Measurements from ENCODE around the gene C10orf90. TPM values are rescaled to one million over a fixed set of nuclear protein-coding genes. Genes with fewer than 3 reads are reported as not detected.

The C10orf90 gene
- total RNA-seq, 4 donors from 2014 or later, result not detected

- no peaks in the 10 kb centered on the region for H3K4me1 ChIP-seq
- H3K27ac ChIP-seq, result no peak overlapping the region
- H3K4me3 ChIP-seq, result no peak overlapping the region
- no peaks in the 10 kb centered on the region for H3K27me3 ChIP-seq
- H3K9me3 ChIP-seq, result no peaks in the 10 kb centered on the region
- whole genome bisulfite sequencing, 2 donors, result 72 to 79% methylated on average over 3 of the region's 3 CpGs
- TF ChIP-seq POLR2A (IDR thresholded peaks at IDR 0.05), result no peak
- no peak for TF ChIP-seq CTCF (IDR thresholded peaks at IDR 0.05)
- TF ChIP-seq EP300 (IDR thresholded peaks at IDR 0.05), result no peak
- DNase-seq (ENCODE audit: low spot score in 2 of 2), result no peak
- no peaks in the 10 kb centered on the region for H3K36me3 ChIP-seq
Measured at GRCh38 chr10:126651467-126651866, 19.0 kb downstream of the C10orf90 start.

- Histone ChIP-seq H3K4me1 (no peaks in the 10 kb centered on the region), H3K27ac (no peak overlapping the region), H3K4me3 (no peak overlapping the region), H3K9me3 (no peaks in the 10 kb centered on the region), H3K36me3 (no peaks in the 10 kb centered on the region), H3K27me3 (no peaks in the 10 kb centered on the region)
- no peak for DNase-seq (ENCODE audit: low spot score in 2 of 2)
- TF ChIP-seq CTCF (IDR thresholded peaks at IDR 0.05), result no peak
- TF ChIP-seq POLR2A (IDR thresholded peaks at IDR 0.05), result no peak
- no peak for TF ChIP-seq EP300 (IDR thresholded peaks at IDR 0.05)
- WGBS, 2 donors, result 90 to 93% methylated on average over 7 of the region's 7 CpGs
Measured at GRCh38 chr10:126650161-126650560, 20.3 kb downstream of the C10orf90 start.

DNA sequence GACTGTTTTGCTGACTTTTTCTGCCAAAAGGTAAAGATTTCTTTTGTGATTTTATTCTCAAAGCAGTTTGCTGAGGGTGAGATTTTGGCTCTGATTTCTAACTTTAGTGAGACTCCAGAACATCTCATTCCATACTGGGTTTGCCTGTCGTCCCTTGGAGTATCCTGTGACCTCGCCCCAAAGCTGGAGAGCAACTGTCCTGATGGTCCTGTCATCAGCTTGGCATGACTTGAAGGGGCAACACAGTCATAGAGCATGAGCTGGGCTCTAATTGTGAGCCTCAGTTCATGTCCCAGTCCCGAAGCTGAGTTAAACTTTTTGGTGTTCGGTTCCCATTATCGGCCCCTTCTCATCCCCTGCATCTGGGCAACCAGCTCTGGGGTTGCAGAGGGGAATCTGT is 23.4 kb downstream of the C10orf90 start:
- Histone ChIP-seq H3K27ac (no peak overlapping the region), H3K36me3 (no peaks in the 10 kb centered on the region)

DNA sequence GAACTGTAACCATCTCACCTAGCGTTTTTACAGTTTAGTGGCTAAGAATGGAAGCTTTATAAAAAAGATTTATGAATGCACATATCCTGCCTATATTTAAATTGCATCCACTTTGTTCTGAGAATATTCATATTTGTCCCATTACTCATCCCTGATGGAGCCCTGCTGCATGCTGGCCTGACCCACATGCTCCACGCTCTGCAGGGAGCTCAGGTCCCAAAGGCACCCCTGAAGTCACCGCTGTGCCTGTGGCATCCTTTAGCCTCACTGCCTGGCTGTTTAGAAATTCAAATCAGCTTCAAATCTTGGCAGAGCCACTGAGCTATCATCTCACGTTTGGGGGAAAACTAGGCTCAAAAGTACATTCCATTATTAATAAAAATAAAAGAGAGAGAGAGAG is 24.4 kb downstream of the C10orf90 start:
- TF ChIP-seq EP300 (IDR thresholded peaks at IDR 0.05), result no peak
- Histone ChIP-seq H3K4me1 (no peaks in the 10 kb centered on the region), H3K9me3 (no peaks in the 10 kb centered on the region), H3K4me3 (no peak overlapping the region), H3K27me3 (no peaks in the 10 kb centered on the region), H3K27ac (no peak overlapping the region), H3K36me3 (no peaks in the 10 kb centered on the region)
- DNase-seq (ENCODE audit: low spot score in 2 of 2), result no peak
- WGBS, 2 donors, result 39 to 45% methylated on average over 4 of the region's 4 CpGs

More for the DNA sequence above, 23.4 kb downstream of the C10orf90 start:
- H3K9me3 ChIP-seq, result no peaks in the 10 kb centered on the region
- no peak overlapping the region for H3K4me3 ChIP-seq
- H3K27me3 ChIP-seq, result no peaks in the 10 kb centered on the region
- no peak for DNase-seq (ENCODE audit: low spot score in 2 of 2)
- WGBS, 2 donors, result 88 to 93% methylated on average over 5 of the region's 5 CpGs
- H3K4me1 ChIP-seq, result no peaks in the 10 kb centered on the region
- no peak for TF ChIP-seq POLR2A (IDR thresholded peaks at IDR 0.05)
- TF ChIP-seq CTCF (IDR thresholded peaks at IDR 0.05), result no peak
- TF ChIP-seq EP300 (IDR thresholded peaks at IDR 0.05), result no peak

GRCh38 chr10:126640401-126640800 is 30.1 kb downstream of the C10orf90 start:
- no peak overlapping the region for H3K4me3 ChIP-seq
- no peaks in the 10 kb centered on the region for H3K4me1 ChIP-seq
- TF ChIP-seq EP300 (IDR thresholded peaks at IDR 0.05), result no peak
- TF ChIP-seq POLR2A (IDR thresholded peaks at IDR 0.05), result no peak
- TF ChIP-seq CTCF (IDR thresholded peaks at IDR 0.05), result no peak
- no peaks in the 10 kb centered on the region for H3K27me3 ChIP-seq
- no peaks in the 10 kb centered on the region for H3K36me3 ChIP-seq
- 63 to 64% methylated on average over 3 of the region's 3 CpGs for WGBS, 2 donors
- H3K27ac ChIP-seq, result no peak overlapping the region
- no peaks in the 10 kb centered on the region for H3K9me3 ChIP-seq
- DNase-seq (ENCODE audit: low spot score in 2 of 2), result no peak

DNA sequence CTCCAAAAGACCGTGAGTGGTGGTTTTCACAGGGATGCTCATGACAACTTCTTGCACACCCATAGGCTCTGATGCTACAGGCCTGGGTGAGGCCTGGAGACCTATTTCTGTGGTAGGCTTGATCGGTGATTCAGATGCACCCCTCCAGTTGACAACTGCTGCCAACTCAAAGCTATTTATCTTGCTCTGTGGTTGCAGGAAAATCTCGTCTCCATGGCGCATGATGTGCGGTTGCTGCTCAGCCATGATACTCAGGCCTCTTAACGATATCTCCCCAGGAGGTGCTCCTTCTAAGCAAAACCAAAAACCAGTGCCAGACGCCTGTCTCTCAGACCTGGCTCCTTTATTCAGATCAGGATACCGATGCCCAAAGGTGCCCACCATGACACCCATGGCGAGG is 31.4 kb downstream of the C10orf90 start:
- no peaks in the 10 kb centered on the region for H3K9me3 ChIP-seq
- H3K4me3 ChIP-seq, result no peak overlapping the region
- no peaks in the 10 kb centered on the region for H3K36me3 ChIP-seq
- H3K27me3 ChIP-seq, result no peaks in the 10 kb centered on the region
- no peak for TF ChIP-seq POLR2A (IDR thresholded peaks at IDR 0.05)
- no peaks in the 10 kb centered on the region for H3K4me1 ChIP-seq
- 97 to 98% methylated on average over 9 of the region's 9 CpGs for WGBS, 2 donors
- no peak overlapping the region for H3K27ac ChIP-seq
- DNase-seq (ENCODE audit: low spot score in 2 of 2), result no peak
